ENCODE data around the gene FIGN.

Gene FIGN

GRCh38 chr2:163752267-163752666 is 16.5 kb upstream of the FIGN start:
- no peaks in the 10 kb centered on the region for H3K36me3 ChIP-seq (ENCODE audit: control insufficient read depth, insufficient read depth, low read length)
- no peak for TF ChIP-seq CTCF (IDR thresholded peaks at IDR 0.05; ENCODE audit: insufficient read depth, low read length, poor library complexity, severe bottlenecking)
- no peak overlapping the region for H3K4me3 ChIP-seq (replicated peaks; ENCODE audit: low read depth, low read length)
- H3K27me3 ChIP-seq (replicated peaks; ENCODE audit: control insufficient read depth, insufficient read depth, low read length), result no peaks in the 10 kb centered on the region
- no peak for DNase-seq (ENCODE audit: extremely low read depth, insufficient read length)

- no peaks in the 10 kb centered on the region for H3K36me3 ChIP-seq (ENCODE audit: control insufficient read depth, insufficient read depth, low read length)
- no peak for TF ChIP-seq CTCF (IDR thresholded peaks at IDR 0.05; ENCODE audit: insufficient read depth, low read length, poor library complexity, severe bottlenecking)
- DNase-seq (ENCODE audit: extremely low read depth, insufficient read length), result no peak
- H3K27me3 ChIP-seq (replicated peaks; ENCODE audit: control insufficient read depth, insufficient read depth, low read length), result no peaks in the 10 kb centered on the region
- H3K4me3 ChIP-seq (replicated peaks; ENCODE audit: low read depth, low read length), result no peak overlapping the region
Measured at GRCh38 chr2:163751696-163752095, 15.9 kb upstream of the FIGN start.

- Histone ChIP-seq H3K27me3 (replicated peaks; ENCODE audit: control insufficient read depth, insufficient read depth, low read length) (no peaks in the 10 kb centered on the region), H3K4me3 (replicated peaks; ENCODE audit: low read depth, low read length) (no peak overlapping the region), H3K36me3 (ENCODE audit: control insufficient read depth, insufficient read depth, low read length) (no peaks in the 10 kb centered on the region)
- DNase-seq (ENCODE audit: extremely low read depth, insufficient read length), result no peak
- no peak for TF ChIP-seq CTCF (IDR thresholded peaks at IDR 0.05; ENCODE audit: insufficient read depth, low read length, poor library complexity, severe bottlenecking)
Measured at GRCh38 chr2:163748420-163748819, 12.6 kb upstream of the FIGN start.

GRCh38 chr2:163741435-163741834 is 5.6 kb upstream of the FIGN start:
- Histone ChIP-seq H3K27me3 (replicated peaks; ENCODE audit: control insufficient read depth, insufficient read depth, low read length) (no peaks in the 10 kb centered on the region), H3K4me3 (replicated peaks; ENCODE audit: low read depth, low read length) (no peak overlapping the region), H3K36me3 (ENCODE audit: control insufficient read depth, insufficient read depth, low read length) (no peaks in the 10 kb centered on the region)
- no peak for TF ChIP-seq CTCF (IDR thresholded peaks at IDR 0.05; ENCODE audit: insufficient read depth, low read length, poor library complexity, severe bottlenecking)
- no peak for DNase-seq (ENCODE audit: extremely low read depth, insufficient read length)

GRCh38 chr2:163737563-163737962 is 1.8 kb upstream of the FIGN start:
- Histone ChIP-seq H3K27me3 (replicated peaks; ENCODE audit: control insufficient read depth, insufficient read depth, low read length) (no peaks in the 10 kb centered on the region), H3K36me3 (ENCODE audit: control insufficient read depth, insufficient read depth, low read length) (no peaks in the 10 kb centered on the region), H3K4me3 (replicated peaks; ENCODE audit: low read depth, low read length) (no peak overlapping the region)
- no peak for TF ChIP-seq CTCF (IDR thresholded peaks at IDR 0.05; ENCODE audit: insufficient read depth, low read length, poor library complexity, severe bottlenecking)
- no peak for DNase-seq (ENCODE audit: extremely low read depth, insufficient read length)

- Histone ChIP-seq H3K36me3 (ENCODE audit: control insufficient read depth, insufficient read depth, low read length) (no peaks in the 10 kb centered on the region), H3K27me3 (replicated peaks; ENCODE audit: control insufficient read depth, insufficient read depth, low read length) (no peaks in the 10 kb centered on the region), H3K4me3 (replicated peaks; ENCODE audit: low read depth, low read length) (no peak overlapping the region)
- no peak for DNase-seq (ENCODE audit: extremely low read depth, insufficient read length)
- no peak for TF ChIP-seq CTCF (IDR thresholded peaks at IDR 0.05; ENCODE audit: insufficient read depth, low read length, poor library complexity, severe bottlenecking)
Measured at GRCh38 chr2:163737190-163737439, 1.3 kb upstream of the FIGN start.

All from GM06990 (cell line).